Measurements from ENCODE around the gene CCDC92. TPM values are rescaled to one million over a fixed set of nuclear protein-coding genes. Genes with fewer than 3 reads are reported as not detected.

Gene CCDC92
- total RNA-seq, 1 donor from 2014 or later: 31.0 TPM

DNA sequence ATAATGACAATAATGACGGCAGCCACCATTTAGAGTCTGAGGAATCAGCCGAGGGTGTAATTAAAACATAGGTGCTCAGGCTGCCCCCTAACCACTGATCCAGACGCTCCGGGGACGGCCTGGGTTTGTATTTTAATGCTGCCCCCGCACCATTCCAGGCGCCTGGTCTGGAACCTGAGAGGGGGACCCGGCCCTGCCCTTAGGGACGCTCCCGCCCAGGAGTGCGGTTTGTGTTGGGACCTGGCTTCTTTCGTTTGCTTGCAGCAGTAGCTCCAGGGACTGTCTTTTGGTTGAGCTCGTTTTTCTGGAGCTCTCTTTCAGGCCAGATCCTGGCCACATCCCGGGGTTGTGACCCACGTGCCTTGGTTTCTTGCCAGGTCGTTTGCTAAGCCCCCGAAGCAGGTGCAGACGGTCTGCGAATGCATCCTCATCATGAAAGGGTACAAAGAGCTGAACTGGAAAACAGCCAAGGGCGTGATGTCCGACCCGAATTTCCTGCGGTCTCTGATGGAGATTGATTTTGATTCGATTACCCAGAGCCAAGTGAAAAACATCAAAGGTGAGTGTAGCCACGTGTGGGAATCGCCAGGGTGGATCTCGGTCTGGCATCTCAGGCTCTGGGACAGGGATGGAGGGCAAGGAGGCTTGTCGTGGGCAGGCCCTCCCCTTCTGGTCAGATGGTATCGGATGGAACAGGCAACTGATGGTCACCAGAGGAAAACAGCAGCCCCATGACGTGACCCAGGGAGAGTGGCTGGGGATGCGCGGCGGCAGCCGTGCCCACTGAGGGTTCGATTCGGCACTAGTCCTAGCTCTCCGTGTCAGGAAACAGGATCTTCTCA, 63.5 kb downstream of the CCDC92 start:
- Histone ChIP-seq H3K4me3 (no peak overlapping the region), H3K9me3 (no peaks in the 10 kb centered on the region), H3K27ac (no peak overlapping the region), H3K36me3 (no peaks in the 10 kb centered on the region), H3K4me1 (no peaks in the 10 kb centered on the region), H3K27me3 (no peaks in the 10 kb centered on the region)
- intact Hi-C loops (cut with DNase I): no loop called here
- DNase-seq (ENCODE audit: low spot score in 2 of 2): no peak
- TF ChIP-seq, protein P1, sequence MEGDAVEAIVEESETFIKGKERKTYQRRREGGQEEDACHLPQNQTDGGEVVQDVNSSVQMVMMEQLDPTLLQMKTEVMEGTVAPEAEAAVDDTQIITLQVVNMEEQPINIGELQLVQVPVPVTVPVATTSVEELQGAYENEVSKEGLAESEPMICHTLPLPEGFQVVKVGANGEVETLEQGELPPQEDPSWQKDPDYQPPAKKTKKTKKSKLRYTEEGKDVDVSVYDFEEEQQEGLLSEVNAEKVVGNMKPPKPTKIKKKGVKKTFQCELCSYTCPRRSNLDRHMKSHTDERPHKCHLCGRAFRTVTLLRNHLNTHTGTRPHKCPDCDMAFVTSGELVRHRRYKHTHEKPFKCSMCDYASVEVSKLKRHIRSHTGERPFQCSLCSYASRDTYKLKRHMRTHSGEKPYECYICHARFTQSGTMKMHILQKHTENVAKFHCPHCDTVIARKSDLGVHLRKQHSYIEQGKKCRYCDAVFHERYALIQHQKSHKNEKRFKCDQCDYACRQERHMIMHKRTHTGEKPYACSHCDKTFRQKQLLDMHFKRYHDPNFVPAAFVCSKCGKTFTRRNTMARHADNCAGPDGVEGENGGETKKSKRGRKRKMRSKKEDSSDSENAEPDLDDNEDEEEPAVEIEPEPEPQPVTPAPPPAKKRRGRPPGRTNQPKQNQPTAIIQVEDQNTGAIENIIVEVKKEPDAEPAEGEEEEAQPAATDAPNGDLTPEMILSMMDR (IDR thresholded peaks at IDR 0.05): no peak

DNA sequence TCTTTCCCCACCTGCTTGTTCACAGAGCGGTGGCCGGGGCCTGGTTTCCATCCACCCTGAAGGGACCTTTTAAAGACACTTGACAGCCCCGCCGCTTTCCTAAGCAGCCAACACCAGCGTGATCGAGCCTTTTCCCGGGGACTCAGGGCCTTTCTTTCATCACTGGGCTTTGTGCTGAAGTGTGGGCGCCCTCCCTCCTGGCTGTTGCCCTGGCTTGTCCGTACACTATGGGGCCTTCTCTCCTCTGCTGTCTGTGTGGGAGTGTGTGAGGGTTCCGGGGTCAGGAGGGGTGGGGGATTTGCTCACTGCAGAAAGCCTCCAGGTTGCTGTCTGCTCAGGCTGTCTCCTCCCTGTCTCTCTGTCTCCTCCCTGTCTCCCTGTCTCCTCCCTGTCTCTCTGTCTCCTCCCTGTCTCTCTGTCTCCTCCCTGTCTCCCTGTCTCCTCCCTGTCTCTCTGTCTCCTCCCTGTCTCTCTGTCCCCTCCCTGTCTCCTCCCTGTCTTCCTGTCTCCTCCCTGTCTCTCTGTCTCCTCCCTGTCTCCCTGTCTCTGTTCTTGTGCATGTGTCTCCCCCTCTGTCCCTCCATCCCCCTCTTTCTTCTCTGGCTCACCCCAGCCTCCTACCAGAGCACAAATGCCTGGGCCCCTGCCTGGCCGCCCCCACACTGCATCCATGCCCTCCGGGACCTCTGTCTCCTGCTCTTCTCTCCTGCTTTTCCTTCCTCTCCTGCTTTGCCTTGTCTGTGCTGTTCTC, 64.7 kb downstream of the CCDC92 start:
- intact Hi-C loops (cut with DNase I): no loop called here
- TF ChIP-seq, protein P1 (IDR thresholded peaks at IDR 0.05): no peak
- Histone ChIP-seq H3K9me3 (no peaks in the 10 kb centered on the region), H3K27me3 (no peaks in the 10 kb centered on the region), H3K4me3 (no peak overlapping the region), H3K4me1 (no peaks in the 10 kb centered on the region), H3K36me3 (no peaks in the 10 kb centered on the region), H3K27ac (no peak overlapping the region)
- DNase-seq (ENCODE audit: low spot score in 2 of 2): no peak

- Histone ChIP-seq H3K4me3 (no peak overlapping the region), H3K36me3 (no peaks in the 10 kb centered on the region), H3K27ac (no peak overlapping the region), H3K9me3 (no peaks in the 10 kb centered on the region), H3K4me1 (no peaks in the 10 kb centered on the region), H3K27me3 (no peaks in the 10 kb centered on the region)
- intact Hi-C loops (cut with DNase I): no loop called here
- no peak for DNase-seq (ENCODE audit: low spot score in 2 of 2)
- TF ChIP-seq, protein P1 (IDR thresholded peaks at IDR 0.05): no peak
Measured at GRCh38 chr12:123906711-123907420, 65.8 kb downstream of the CCDC92 start.

DNA sequence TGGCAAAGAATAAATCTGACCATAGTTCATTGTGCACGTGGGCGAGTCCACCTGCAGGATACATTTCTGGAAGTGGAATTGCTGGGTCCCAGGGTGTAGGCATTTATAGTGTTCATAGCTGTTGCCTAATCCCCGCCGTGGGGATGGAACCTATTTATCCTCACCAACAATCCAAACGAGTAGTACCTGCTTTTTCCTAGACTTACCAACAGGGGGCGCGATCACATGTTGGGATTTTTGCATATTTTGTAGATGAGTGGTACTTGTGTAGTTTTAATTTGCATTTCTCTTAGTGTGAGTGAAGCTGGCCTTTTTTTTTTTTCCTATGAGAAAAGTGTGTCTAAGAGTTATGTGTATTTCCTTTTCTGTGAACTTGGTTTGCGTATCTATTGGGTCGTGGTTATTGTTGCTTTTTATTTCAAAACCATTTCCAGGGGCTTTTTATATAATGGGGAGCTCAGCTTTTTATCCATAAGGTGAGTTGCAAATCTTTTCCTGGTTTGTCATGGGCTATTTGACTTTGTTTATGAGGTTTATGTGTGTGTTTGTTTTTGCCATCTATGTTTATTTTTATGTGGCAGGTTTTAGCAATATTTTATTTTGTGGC, 67.2 kb downstream of the CCDC92 start:
- TF ChIP-seq, protein P1 (IDR thresholded peaks at IDR 0.05): peak; percentile 58 to 73 (median 61)
- intact Hi-C loops (cut with DNase I): loop anchor here (1.0 to 2.0 kb wide), 2 partner anchors 79 to 127 kb away; no protein-coding TSS in a partner anchor
- no peak overlapping the region for H3K4me3 ChIP-seq
- no peaks in the 10 kb centered on the region for H3K9me3 ChIP-seq
- H3K27ac ChIP-seq: no peak overlapping the region
- no peaks in the 10 kb centered on the region for H3K36me3 ChIP-seq
- H3K4me1 ChIP-seq: no peaks in the 10 kb centered on the region
- H3K27me3 ChIP-seq: no peaks in the 10 kb centered on the region
- peak in 1 of 2 donors; percentile 81 for DNase-seq (ENCODE audit: low spot score in 2 of 2)
